Chondrocyte (in vitro differentiated cells): Measurements from ENCODE around the gene ITIH3. TPM values are rescaled to one million over a fixed set of nuclear protein-coding genes. Genes with fewer than 3 reads are reported as not detected.

Experiments used
- DNase-seq: peaks from one replicate; pipeline ENCODE4 v3.0.0; 2021; ENCODE audit warnings: mixed read lengths, low spot score
- H3K27ac Mint-ChIP-seq: one replicate; pipeline ENCODE4 v1.8.0; 2021; ENCODE audit warnings: mild to moderate bottlenecking, moderate library complexity, mixed read lengths; ENCODE audit not compliant: unreplicated experiment
- H3K27me3 Mint-ChIP-seq: 2 replicates; pipeline ENCODE4 v1.8.0; 2021; ENCODE audit warnings: low read depth, mixed read lengths
- H3K36me3 Mint-ChIP-seq: 2 replicates; pipeline ENCODE4 v1.8.0; 2021; ENCODE audit warnings: low read depth, mixed read lengths
- H3K4me1 Mint-ChIP-seq: 2 replicates; pipeline ENCODE4 v1.8.0; 2021; ENCODE audit warnings: low read depth, mild to moderate bottlenecking, mixed read lengths
- H3K4me3 Mint-ChIP-seq: one replicate; pipeline ENCODE4 v1.8.0; 2021; ENCODE audit warnings: mild to moderate bottlenecking, moderate library complexity, mixed read lengths; ENCODE audit not compliant: unreplicated experiment
- H3K9me3 Mint-ChIP-seq: 2 replicates; pipeline ENCODE4 v1.8.0; 2021; ENCODE audit warnings: low read depth, mixed read lengths
- CTCF ChIP-seq: fragments of 200-600 bp; sonication (generic); IDR thresholded peaks from 2 replicates; pipeline ENCODE4 v1.5.0; 2021; ENCODE audit warnings: antibody characterized with exemption, mild to moderate bottlenecking, moderate library complexity
- total RNA-seq: library from RNA; stranded (reverse); gene quantifications from 3 replicates; pipeline ENCODE4 v1.2.1, GENCODE V29; 2021

The ITIH3 gene
- total RNA-seq, 1 donor from 2014 or later: 17.8 TPM

- Mint-ChIP-seq H3K27me3 (no peaks in the 10 kb centered on the region), H3K9me3 (no peaks in the 10 kb centered on the region), H3K4me1 (peaks cover 46% of the 10 kb centered on the region), H3K27ac (no peak overlapping the region), H3K36me3 (peaks cover 13% of the 10 kb centered on the region), H3K4me3 (no peak overlapping the region)
- DNase-seq: no peak
- TF ChIP-seq CTCF: no peak
Measured at GRCh38 chr3:52843108-52843865, 48.7 kb downstream of the ITIH3 start.

GRCh38 chr3:52843881-52844280 is 49.3 kb downstream of the ITIH3 start:
- Mint-ChIP-seq H3K36me3 (peaks cover 13% of the 10 kb centered on the region), H3K4me3 (no peak overlapping the region), H3K27ac (peak overlapping the region; percentile 95)

GRCh38 chr3:52844290-52844975 is 49.8 kb downstream of the ITIH3 start:
- TF ChIP-seq CTCF: no peak
- peak overlapping the region; percentile 95 for H3K27ac Mint-ChIP-seq
- H3K4me3 Mint-ChIP-seq: peak overlapping the region; percentile 47
- no peak for DNase-seq
- H3K27me3 Mint-ChIP-seq: no peaks in the 10 kb centered on the region
- H3K9me3 Mint-ChIP-seq: no peaks in the 10 kb centered on the region
- peaks cover 52% of the 10 kb centered on the region for H3K4me1 Mint-ChIP-seq
- peaks cover 13% of the 10 kb centered on the region for H3K36me3 Mint-ChIP-seq

More at GRCh38 chr3:52843881-52844280, 49.3 kb downstream of the ITIH3 start:
- no peak for DNase-seq
- no peak for TF ChIP-seq CTCF
- Mint-ChIP-seq H3K27me3 (no peaks in the 10 kb centered on the region), H3K4me1 (peaks cover 51% of the 10 kb centered on the region), H3K9me3 (no peaks in the 10 kb centered on the region)

- Mint-ChIP-seq H3K36me3 (peaks cover 12% of the 10 kb centered on the region), H3K4me1 (peaks cover 52% of the 10 kb centered on the region), H3K27ac (peak overlapping the region; percentile 95), H3K9me3 (no peaks in the 10 kb centered on the region), H3K27me3 (no peaks in the 10 kb centered on the region), H3K4me3 (peak overlapping the region; percentile 47)
- no peak for DNase-seq
- no peak for TF ChIP-seq CTCF
Measured at GRCh38 chr3:52845157-52845556, 50.6 kb downstream of the ITIH3 start.

- Mint-ChIP-seq H3K27ac (peak overlapping the region; percentile 95), H3K4me3 (no peak overlapping the region), H3K9me3 (no peaks in the 10 kb centered on the region), H3K4me1 (peaks cover 51% of the 10 kb centered on the region), H3K27me3 (no peaks in the 10 kb centered on the region), H3K36me3 (peaks cover 10% of the 10 kb centered on the region)
- TF ChIP-seq CTCF: peak; percentile 71
- DNase-seq: no peak
Measured at GRCh38 chr3:52845691-52846431, 51.3 kb downstream of the ITIH3 start.
